NCI-H146 (cell line): ENCODE data around the gene ZMYND11.

Experiments
- DNase-seq: peaks from one replicate; lab custom pipeline; 2025; lab: John Stamatoyannopoulos, UW

The ZMYND11 gene

DNA sequence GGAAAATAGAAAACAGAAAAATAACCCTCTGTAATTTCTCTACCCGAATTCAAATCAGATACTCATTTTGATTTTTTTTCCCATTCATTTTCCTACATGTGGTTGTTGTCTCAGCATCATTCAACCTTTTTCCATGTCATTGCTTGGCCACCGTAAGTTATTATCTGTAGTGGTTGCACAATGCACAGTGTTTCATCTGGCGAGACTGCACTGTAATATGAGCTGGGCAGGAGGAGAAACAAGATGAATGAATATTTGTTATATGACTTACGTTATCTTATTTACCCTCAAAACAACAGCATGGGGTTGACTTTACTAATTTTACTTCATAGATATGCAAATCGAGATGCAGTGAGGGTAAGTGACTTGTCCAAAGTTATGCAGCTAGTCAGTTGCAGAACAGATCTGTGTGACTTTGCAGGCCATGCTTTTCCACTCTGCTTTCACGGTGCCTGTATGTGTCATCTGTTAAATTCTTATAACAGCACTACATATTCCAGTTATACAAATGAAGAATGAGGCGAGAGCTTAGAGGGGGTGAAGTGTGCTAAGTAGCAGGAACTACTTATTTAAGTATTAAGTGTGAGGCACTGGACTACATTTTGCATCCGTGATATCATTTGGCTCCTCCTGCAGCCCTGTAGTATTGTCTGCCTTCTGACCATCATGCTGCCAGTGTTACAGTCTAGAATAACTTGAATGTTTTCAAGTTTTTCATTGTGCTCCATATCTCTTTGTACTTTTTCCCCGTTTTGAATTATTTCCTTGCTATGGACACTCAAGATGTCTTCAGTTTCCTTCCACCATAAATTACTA is 56.7 kb downstream of the ZMYND11 start:
- peak; percentile 60 for DNase-seq

DNA sequence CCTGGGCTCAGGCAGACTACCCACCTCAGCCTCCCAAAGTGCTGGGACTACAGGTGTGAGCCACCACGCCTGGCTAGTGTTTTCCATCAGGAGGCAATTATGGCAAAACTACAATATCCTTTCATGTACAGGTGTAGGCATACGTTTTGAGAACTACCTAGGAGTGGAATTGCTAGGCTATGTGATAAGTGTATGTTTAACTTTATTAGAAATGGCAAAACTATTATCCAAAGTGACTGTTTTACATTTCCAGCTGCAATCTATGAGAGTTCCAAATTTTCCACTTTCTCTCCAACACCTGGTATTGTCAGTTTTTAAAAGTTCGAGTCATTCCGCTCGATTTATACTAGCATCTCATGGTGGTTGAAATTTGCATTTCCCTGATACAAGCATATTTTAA is 59.0 kb downstream of the ZMYND11 start:
- DNase-seq = no peak

DNA sequence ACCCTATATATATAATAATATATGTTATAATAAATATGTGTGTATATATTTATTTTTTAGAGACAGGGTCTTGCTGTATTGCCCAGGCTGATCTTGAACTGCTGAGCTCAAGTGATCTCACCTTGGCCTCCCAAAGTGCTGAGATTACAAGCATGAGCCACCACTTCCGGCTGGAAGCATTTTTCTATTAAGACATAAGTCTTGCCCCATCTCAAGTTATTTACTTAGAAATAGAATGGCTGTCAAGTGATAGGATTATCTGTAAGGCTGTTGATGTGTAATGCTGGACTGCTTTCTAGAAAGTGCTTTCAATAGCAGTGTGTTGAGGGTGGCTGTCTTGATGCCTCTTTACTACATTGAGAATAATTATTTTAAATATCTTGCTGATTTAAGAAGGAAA is 65.2 kb downstream of the ZMYND11 start:
- DNase-seq = no peak

DNA sequence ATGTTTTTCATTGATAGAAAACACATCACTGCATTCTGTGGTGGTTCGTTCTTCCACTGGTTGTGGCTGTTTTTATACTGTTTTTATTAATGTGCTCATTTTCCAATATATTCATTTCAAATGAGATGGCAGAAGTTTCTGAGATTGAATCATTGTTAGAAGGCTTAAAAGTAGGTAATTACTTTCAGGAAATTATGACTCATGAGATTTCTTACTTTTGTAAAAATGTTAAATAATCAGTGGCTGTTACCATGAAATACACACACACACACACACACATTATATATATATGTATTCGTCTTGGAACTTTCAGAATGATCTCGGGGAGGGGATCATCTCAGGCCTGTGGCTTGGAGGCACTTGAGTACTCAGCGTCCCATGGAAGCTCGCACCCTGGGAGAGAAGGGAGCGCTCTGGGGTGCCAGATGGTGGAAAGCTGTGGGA is 66.1 kb downstream of the ZMYND11 start:
- DNase-seq = no peak

DNA sequence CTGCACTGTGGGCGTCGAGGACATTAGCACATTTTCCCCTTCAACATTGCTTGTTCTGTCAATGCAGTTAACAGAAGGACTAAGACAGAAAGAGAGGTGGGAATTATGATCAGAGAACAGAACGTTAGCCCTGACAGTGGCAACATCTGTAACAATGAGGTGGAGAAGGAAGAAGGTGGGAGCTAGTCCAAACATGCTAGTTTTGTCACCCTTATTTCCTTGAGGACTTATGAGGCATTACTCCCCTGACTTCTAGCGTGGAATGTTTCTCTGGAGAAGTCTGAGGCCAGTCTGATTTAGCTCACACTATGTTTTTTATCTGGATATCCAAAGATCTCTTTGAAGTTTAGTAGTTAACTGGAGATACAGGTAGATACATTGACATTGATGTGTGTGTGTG is 73.4 kb downstream of the ZMYND11 start:
- DNase-seq = no peak

DNA sequence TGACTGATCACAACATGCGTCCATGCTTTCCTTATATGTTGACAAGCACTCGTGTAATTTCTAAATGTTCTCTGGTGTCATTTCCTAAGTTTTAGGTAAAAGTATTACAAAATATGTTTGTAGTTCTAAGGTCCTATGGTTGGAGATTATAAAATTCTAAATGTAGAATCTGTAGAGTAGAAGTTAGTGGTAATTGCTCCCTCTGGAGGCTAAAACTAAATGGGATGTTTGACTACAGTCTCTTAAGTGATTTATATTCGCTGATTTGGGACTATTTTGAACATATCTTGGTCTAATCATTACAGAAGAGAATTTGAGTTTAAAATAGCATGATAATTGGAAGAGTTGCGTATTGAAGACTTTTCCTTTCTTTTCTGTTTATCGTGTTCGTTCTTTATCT is 74.1 kb downstream of the ZMYND11 start:
- DNase-seq = no peak

DNA sequence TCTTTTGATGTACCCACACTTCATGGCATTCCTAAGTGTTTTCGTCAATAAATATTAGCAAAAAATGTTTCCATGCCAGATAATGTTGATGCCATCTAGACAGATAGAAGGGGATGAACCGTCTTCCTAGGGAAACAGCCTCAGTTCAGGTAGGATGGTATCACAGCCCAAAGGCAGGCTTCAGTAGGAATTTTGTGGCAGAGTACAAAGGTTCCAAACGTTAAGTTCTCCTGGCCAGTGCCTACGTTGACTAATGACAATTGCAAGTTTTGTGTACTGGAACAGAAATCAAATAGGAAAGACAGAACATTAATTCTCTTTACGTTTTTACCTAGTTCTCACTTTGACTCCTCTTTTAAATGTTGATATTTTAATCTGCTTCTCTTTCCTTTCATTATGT is 75.0 kb downstream of the ZMYND11 start:
- DNase-seq = no peak

DNA sequence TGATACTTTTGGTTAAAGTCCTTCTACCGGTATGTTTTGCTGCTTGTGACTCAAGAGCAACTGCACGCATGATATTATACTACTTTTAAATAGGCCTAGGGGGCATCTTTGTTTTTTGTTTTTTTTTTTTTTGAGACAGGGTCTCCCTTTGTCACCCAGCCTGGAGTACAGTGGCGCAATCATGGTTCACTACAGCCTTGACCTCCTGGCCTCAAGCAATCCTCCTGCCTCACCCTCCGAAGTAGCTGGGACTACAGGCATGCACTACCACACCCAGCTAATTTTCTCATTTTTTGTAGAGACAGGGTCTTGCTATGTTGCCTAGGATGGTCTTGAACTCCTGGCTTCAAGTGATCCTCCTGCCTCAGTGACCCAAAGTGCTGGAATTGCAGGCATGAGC is 80.2 kb downstream of the ZMYND11 start:
- no peak for DNase-seq

DNA sequence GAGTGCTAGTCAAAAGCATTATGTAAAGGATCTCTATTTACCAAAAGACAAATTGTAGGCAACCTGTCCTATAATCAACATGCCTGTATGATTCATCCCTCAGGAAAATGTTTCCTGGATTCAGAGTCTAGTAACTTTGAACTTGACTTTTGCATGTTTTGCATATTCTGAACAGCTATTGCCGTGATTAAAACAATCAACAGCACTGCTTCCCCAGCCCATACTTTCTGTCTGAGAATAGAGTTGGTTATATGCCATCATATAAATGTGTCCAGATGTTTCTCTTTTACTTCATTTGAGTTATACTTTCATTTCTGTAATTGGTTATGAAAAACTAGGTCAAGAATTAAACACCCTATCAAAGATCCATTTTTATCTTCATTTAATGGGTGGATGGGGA is 83.5 kb downstream of the ZMYND11 start:
- no peak for DNase-seq

DNA sequence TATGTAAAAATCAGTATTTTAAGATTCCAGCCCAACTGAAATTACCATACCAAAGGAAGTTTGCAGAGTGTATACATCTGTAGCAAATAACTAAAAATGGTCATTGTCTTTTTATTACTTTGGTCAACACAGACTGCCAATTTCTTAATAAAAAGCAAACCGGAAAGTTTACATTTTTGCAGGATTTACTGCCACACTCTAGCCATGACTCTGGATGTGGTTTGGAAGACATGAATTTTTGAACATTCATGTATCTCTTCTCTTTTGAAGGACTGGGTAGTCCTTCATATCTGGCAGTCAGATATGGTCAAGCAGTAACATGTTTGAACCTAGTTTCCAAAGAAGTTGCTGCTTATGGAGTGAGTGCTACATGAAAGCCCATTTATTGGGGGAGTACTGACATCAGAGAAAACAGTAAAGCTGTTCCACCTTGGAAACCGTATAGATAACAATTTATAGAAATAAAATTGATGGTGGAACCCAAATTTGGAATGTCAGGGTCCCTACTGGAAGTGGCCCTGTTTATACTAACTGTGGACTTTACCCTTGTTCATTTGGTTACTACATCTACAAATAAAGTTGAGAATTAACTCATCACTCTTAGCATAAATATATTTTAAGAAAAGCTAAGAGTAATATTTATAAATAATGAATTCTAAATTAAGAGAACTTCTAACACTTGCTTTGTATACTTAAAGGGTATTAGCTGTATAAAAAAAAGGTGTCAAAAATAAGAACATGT is 84.6 kb downstream of the ZMYND11 start:
- DNase-seq = no peak

DNA sequence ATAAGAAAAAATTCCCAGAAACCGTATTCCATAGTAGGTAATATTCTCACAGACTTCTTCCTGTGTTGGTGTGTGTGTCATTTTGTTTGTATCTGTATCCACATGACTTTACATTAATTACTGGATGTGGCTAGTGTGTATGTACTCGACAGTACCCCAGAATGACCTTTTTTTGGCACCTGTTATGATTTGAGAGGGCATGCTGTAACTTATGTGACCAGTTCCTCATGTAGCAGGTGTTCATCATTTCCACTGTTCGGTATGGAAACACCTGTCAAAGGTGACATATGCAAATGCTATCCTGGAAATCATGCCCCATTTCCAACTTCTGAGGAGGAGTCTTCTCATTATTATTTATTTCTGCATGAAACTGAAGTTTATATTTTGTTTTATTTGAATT is 89.3 kb downstream of the ZMYND11 start:
- peak; percentile 73 for DNase-seq

DNA sequence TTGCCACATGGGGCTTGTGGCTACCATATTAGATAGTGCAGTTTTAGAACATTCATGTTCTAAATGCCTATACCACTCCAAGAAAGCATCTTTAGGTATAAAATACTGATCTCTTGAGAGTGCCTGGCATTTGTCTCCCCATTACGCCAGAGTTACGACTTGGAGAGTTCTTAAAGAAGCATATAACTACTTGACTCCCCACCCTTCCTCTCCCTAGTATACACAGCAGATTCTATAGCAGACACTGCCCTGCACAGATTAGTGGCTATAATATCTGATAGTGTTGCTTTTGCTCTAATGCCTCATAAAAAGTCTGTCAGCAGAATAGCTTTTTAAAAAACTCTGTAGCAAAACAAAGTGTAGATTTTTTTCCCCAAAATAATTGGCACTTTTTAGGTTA is 90.8 kb downstream of the ZMYND11 start:
- no peak for DNase-seq

DNA sequence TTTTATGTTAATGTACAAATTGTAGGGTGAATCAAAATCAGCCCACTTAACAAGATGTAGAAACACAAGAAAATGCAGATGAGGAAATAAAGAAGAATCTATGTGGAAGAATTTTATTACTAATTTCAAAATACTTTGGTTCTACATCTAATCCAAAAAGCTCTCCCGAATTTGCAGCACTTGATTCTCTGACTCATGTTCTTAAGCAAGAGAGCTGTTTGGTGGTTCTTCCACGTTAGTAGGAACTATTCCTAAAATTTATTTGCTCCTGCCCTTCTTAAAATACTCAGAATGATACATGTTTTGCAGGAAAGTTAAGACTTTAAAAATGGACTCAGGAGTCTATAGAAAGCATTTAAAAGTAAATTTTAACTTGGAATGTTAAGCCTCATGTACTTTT is 91.8 kb downstream of the ZMYND11 start:
- DNase-seq = no peak

DNA sequence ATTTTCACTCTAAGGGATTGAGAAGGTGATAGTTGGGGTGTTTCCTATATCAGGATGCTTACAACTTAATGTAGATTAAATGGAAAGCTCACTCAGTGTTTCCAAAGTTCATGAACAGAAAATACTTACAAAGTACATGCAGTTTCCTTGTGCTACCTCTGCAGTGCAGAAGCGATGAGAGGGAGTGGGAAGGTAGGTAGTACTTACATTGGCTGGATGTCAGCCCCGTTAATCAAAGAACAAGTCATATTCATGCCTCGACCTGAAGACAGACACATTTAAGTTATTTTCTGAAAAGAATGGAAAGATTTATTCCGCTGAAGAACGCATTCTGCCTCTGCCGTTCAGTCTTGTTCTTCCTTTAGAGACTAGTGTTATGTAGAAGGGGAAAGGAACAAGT is 93.1 kb downstream of the ZMYND11 start:
- DNase-seq = no peak

DNA sequence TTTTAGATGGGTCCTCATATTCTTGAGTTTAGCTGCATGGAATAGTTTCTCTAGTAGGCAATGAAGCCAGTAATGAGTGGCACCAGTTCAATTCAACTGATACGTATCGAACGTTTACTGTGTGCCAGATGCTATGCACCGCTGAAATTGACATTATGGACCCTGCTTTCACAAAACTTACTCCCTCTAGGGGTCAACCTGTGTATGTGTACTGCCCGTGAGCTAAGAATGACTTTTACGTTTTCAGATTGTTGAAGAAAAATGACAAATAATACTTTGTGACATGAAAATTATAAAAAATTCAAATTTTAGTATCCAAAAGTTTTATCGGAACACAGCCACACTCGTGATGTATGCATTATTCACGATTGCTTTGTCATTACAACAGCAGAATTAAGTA is 95.5 kb downstream of the ZMYND11 start:
- DNase-seq = no peak

DNA sequence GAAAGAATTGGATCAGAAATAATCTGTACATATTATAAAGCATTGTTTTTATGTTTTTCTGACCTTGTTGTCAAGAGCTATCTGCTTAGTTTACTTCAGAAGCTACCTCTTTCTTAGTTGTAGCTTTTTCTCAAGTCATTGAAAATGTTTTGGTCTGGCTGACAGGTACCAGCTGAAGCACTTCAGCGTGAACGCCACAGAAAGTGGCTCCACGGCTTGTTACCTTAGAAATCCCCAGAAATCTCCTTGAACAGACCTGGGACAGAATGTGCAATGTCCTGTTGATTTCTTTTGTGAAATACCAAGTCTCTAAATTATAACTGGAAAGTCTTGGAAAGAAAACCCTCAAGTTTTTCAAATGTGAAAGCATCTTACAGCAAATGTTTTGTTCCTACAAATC is 96.8 kb downstream of the ZMYND11 start:
- no peak for DNase-seq

DNA sequence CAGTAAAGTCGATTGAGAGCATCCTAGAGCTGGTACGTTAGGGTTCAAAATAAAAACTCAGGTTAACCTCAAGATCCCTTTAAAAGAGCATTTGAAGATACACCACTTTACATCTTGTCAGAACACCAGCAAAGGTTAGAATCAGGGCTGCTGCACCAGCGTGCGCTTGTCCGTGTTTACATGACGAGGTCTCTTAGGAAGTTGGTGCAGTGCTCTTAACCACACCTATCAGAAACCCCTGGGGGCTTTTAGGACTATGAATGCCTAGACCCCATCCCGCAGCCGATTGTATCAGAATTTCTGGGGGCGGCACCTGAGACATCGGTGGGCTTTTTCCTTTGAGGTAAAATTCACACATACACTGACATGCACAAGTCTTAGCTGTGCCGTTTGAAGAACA is 97.6 kb downstream of the ZMYND11 start:
- no peak for DNase-seq

DNA sequence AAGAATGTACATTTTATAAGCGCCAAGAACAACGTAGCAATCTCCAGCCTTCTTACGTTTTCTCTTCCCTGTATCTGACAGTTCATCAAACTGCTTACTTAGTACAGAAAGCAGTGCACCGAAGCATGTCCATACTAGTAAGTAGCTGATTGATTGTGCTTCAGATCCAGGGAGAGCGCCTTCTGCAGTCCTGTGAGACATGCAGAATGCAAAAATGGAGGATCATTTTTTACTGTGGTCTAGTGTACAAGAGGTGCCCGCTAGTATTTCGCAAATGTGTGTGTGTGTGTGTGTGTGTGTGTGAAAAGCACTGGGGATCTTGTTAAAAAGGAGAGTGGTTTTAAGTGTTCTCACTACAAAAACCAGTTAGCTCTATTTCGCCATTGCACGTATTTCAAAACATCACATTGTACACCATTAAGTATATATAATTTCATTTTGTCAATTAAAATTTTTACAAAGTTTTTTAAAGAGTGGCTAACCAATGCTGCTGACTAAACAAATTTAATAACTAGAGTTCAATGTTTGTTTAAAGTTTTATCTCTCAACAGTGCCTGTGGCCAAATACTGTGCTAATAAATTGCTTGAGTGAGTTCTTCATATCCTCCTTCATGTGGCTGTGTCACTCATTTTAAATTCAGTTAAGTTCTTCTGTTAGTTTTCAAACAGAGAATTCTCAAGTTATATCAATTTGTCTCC is 99.6 kb downstream of the ZMYND11 start:
- DNase-seq = no peak

DNA sequence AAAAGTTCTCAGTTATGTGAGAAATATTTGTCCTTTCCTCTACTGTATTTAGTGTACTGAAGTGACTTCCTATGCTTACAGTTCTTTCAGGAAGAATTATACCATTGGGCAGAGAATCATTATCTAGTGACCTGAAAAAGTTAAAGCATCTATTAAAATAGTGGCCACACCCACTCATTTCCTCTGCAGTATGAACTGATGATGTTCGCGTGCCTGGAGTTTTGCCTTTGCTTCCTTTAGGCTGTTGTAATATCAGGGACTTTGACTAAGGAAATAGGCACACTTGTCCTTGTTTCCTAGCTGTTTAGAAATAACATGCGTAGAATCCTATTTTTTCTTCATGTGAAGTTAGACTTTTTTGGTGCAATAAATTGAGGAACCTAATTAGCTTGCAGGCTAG is 100.7 kb downstream of the ZMYND11 start:
- no peak for DNase-seq

DNA sequence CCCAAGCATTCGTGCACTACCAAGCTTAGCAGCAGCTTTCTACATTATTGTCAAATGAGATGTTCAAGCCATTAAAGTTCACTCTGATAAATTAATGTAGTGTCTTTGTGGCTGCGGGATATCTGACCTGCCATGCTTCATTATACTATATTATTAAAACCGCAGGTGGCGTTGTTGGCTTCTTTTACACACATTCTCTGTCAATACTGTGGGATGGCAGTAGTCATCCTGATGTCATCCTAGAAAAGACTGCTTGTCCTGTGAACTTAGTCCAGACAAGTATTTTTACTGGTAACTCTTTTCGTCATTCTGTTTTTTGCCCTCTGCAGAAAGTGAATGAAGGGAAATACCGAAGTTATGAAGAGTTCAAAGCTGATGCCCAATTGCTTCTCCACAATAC is 103.9 kb downstream of the ZMYND11 start:
- peak; percentile 83 for DNase-seq

DNA sequence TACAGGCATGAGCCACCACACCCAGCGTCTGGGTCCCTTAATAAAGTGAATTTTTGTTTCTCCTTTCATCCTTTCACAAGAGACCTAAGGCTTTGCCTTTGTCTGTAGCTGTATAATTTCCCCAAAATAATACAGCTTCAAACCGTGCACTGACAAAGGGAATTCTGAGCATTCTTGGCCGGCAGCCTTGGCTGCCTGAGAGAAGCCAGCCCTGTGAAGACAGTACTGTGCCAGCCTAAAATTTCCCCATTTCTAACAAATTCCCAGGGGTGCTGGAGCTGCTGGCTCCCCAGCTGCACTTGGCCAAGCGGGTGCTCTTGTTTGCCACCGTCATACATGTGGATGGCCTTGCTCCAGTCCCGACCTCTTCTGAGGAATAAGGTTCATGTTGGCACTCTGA is 106.2 kb downstream of the ZMYND11 start:
- DNase-seq = no peak

DNA sequence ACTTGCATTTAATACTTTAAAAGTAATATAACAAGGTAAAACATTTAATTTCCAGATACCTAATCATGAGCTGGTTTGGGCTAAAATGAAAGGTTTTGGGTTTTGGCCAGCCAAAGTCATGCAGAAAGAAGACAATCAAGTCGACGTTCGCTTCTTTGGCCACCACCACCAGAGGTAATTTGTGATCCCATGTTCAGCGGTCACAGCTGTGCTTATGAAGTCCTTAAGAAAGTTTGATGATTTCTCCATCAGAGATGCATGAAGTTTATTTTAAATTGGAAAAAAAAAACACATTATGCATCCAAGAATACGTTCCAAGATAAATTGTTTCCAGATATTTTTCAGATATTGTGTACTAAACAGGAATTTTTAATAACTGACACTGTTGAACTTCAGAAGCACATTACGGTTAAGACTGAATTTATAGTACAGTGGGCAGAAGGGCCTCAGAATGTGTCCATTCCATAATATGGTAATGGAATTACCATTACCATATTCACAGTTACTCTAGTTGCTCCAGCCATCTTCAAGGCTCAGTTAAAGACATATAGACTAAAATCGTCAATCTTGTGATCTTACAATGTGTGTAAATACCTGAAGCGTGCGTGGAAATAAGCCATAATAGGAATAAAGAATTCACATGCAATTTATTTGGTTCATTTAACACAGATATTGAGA is 106.8 kb downstream of the ZMYND11 start:
- DNase-seq = no peak
